ENCODE results near the gene OR6F1.

Gene OR6F1

DNA sequence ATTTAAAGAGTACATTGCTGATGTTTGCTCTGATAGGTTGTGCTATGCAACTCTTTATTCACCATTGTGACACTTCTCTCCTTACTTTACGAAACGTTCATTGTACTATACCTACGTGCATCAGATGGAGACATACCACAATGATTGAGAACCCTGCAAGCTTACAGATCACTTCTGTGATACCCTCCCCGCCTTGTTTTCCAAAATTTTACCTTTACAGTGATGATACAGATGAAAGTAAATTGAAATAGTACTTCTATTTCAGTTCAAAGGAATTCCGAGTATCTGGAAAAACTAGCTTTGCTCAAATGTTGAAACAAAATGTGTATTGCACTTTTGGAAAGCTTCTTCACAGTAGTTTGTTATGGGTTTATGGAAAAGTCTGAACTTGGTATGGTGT is 25.3 kb upstream of the OR6F1 start:
- H2BK5ac ChIP-seq (ENCODE audit: low read depth, low read length, poor library complexity) = no peak overlapping the region
- WGBS (ENCODE audit: extremely low coverage, insufficient coverage, insufficient read length) = no CpG with 5 or more reads among the region's 5 CpGs

GRCh38 chr1:247740721-247741120 is 24.3 kb upstream of the OR6F1 start:
- no peaks in the 10 kb centered on the region for H3K79me2 ChIP-seq (ENCODE audit: control insufficient read depth, insufficient read depth, low read length, poor library complexity)
- no peak overlapping the region for H3K14ac ChIP-seq (ENCODE audit: low read length)
- no peak overlapping the region for H3K4ac ChIP-seq (ENCODE audit: low read depth, low read length)
- H3K27me3 ChIP-seq (ENCODE audit: insufficient read depth, low read length) = no peaks in the 10 kb centered on the region
- H4K12ac ChIP-seq (ENCODE audit: low read depth, low read length) = no peak overlapping the region
- no CpG with 5 or more reads among the region's 2 CpGs for WGBS (ENCODE audit: extremely low coverage, insufficient coverage, insufficient read length)
- H2BK12ac ChIP-seq (ENCODE audit: low read length) = no peak overlapping the region
- H3K9ac ChIP-seq (ENCODE audit: low read length) = no peak overlapping the region
- peaks cover 2% of the 10 kb centered on the region for H3K79me1 ChIP-seq (ENCODE audit: low read length)
- no peak overlapping the region for H3K4me2 ChIP-seq (ENCODE audit: low read length)
- H2BK5ac ChIP-seq (ENCODE audit: low read depth, low read length, poor library complexity) = no peak overlapping the region
- no peak overlapping the region for H3K27ac ChIP-seq (ENCODE audit: low read depth, low read length)
- no peak overlapping the region for H2AK5ac ChIP-seq (ENCODE audit: low read length)
- H4K91ac ChIP-seq (ENCODE audit: low read depth, low read length) = no peak overlapping the region
- H4K8ac ChIP-seq (ENCODE audit: low read depth, low read length) = no peak overlapping the region
- H2BK120ac ChIP-seq (ENCODE audit: insufficient read depth, low read length, poor library complexity) = no peak overlapping the region
- H3K23ac ChIP-seq (ENCODE audit: low read length) = no peak overlapping the region
- H3K9me3 ChIP-seq (ENCODE audit: insufficient read depth, low read depth, low read length) = peaks cover 4% of the 10 kb centered on the region
- H3K4me1 ChIP-seq (ENCODE audit: control insufficient read depth in 1 of 2, insufficient read depth in 2 of 2, low read length in 2 of 2) = no peaks in the 10 kb centered on the region
- no peak overlapping the region for H3K18ac ChIP-seq (ENCODE audit: low read length)
- no peak overlapping the region for H3K4me3 ChIP-seq (ENCODE audit: low read depth, low read length)
- H2AFZ ChIP-seq (ENCODE audit: insufficient read depth, low read length, poor library complexity) = no peak overlapping the region
- no peaks in the 10 kb centered on the region for H3K36me3 ChIP-seq (ENCODE audit: control insufficient read depth in 1 of 2, insufficient read depth in 2 of 2, low read length in 2 of 2)
- DNase-seq = peak in 1 of 2 donors; percentile 52

More for the DNA sequence above, 25.3 kb upstream of the OR6F1 start:
- no peaks in the 10 kb centered on the region for H3K36me3 ChIP-seq (ENCODE audit: control insufficient read depth in 1 of 2, insufficient read depth in 2 of 2, low read length in 2 of 2)
- DNase-seq = peak; percentile 72 to 98
- peaks cover 2 to 6% of the 10 kb centered on the region in 2 experiments for H3K4me1 ChIP-seq (ENCODE audit: control insufficient read depth in 1 of 2, insufficient read depth in 2 of 2, low read length in 2 of 2)
- H4K12ac ChIP-seq (ENCODE audit: low read depth, low read length) = no peak overlapping the region
- no peak overlapping the region for H4K8ac ChIP-seq (ENCODE audit: low read depth, low read length)
- H3K4me3 ChIP-seq (ENCODE audit: low read depth, low read length) = no peak overlapping the region
- peak overlapping the region; percentile 56 for H3K27ac ChIP-seq (ENCODE audit: low read depth, low read length)
- no peak overlapping the region for H3K4ac ChIP-seq (ENCODE audit: low read depth, low read length)
- H3K14ac ChIP-seq (ENCODE audit: low read length) = no peak overlapping the region
- no peak overlapping the region for H4K91ac ChIP-seq (ENCODE audit: low read depth, low read length)
- no peak overlapping the region for H2BK120ac ChIP-seq (ENCODE audit: insufficient read depth, low read length, poor library complexity)
- H3K4me2 ChIP-seq (ENCODE audit: low read length) = no peak overlapping the region
- no peak overlapping the region for H2BK12ac ChIP-seq (ENCODE audit: low read length)
- H3K79me2 ChIP-seq (ENCODE audit: control insufficient read depth, insufficient read depth, low read length, poor library complexity) = no peaks in the 10 kb centered on the region
- no peaks in the 10 kb centered on the region for H3K27me3 ChIP-seq (ENCODE audit: insufficient read depth, low read length)
- no peak overlapping the region for H2AK5ac ChIP-seq (ENCODE audit: low read length)
- H3K9me3 ChIP-seq (ENCODE audit: insufficient read depth, low read depth, low read length) = peaks cover 4% of the 10 kb centered on the region
- H3K18ac ChIP-seq (ENCODE audit: low read length) = no peak overlapping the region
- H3K9ac ChIP-seq (ENCODE audit: low read length) = no peak overlapping the region
- no peak overlapping the region for H2AFZ ChIP-seq (ENCODE audit: insufficient read depth, low read length, poor library complexity)
- H3K79me1 ChIP-seq (ENCODE audit: low read length) = peaks cover 2% of the 10 kb centered on the region
- no peak overlapping the region for H3K23ac ChIP-seq (ENCODE audit: low read length)

GRCh38 chr1:247738315-247738714 is 21.9 kb upstream of the OR6F1 start, which contains the start of gene OR14K1:
OR14K1 (plus strand) TSS chr1:247738615; CDS start chr1:247738615, 0 bp downstream.
- no peak within 1 kb of the TSS for H2BK12ac ChIP-seq (ENCODE audit: low read length)
- H3K79me1 ChIP-seq (ENCODE audit: low read length) = peaks cover 2% of the 10 kb centered on the region
- H3K4ac ChIP-seq (ENCODE audit: low read depth, low read length) = no peak within 1 kb of the TSS

DNA sequence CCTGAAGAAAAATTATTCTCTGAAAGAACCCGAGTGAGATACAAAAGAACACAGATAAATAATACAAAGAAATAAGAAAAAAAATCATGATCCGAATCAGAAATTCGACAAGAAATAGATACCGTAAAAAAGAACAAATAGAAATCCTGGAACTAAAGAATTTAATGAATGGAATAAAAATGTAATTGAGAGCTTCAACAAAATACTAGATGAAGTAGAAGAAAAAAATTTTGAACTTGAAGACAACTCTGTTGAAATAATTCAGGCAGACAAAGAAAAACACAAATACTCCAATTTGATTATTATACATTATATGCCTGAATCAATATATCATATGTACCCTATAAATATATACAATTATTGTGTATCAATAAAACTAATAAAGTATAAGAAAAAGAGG is 4.8 kb upstream of the OR6F1 start:
- H3K79me1 ChIP-seq (ENCODE audit: low read length) = no peaks in the 10 kb centered on the region
- no peak overlapping the region for H4K8ac ChIP-seq (ENCODE audit: low read depth, low read length)
- H3K23ac ChIP-seq (ENCODE audit: low read length) = no peak overlapping the region
- H3K9ac ChIP-seq (ENCODE audit: low read length) = no peak overlapping the region
- no peak overlapping the region for H4K12ac ChIP-seq (ENCODE audit: low read depth, low read length)
- H4K91ac ChIP-seq (ENCODE audit: low read depth, low read length) = no peak overlapping the region
- no peaks in the 10 kb centered on the region for H3K79me2 ChIP-seq (ENCODE audit: control insufficient read depth, insufficient read depth, low read length, poor library complexity)
- H2BK5ac ChIP-seq (ENCODE audit: low read depth, low read length, poor library complexity) = no peak overlapping the region
- H3K4me2 ChIP-seq (ENCODE audit: low read length) = no peak overlapping the region
- DNase-seq = no peak
- no peak overlapping the region for H2AK5ac ChIP-seq (ENCODE audit: low read length)
- no peak overlapping the region for H3K18ac ChIP-seq (ENCODE audit: low read length)
- no peak overlapping the region for H3K4me3 ChIP-seq (ENCODE audit: low read depth, low read length)
- no peaks in the 10 kb centered on the region for H3K27me3 ChIP-seq (ENCODE audit: insufficient read depth, low read length)
- no peaks in the 10 kb centered on the region for H3K9me3 ChIP-seq (ENCODE audit: insufficient read depth, low read depth, low read length)
- H3K14ac ChIP-seq (ENCODE audit: low read length) = no peak overlapping the region
- H3K4ac ChIP-seq (ENCODE audit: low read depth, low read length) = no peak overlapping the region
- WGBS (ENCODE audit: extremely low coverage, insufficient coverage, insufficient read length) = no CpG with 5 or more reads among the region's 4 CpGs
- no peaks in the 10 kb centered on the region for H3K4me1 ChIP-seq (ENCODE audit: control insufficient read depth in 1 of 2, insufficient read depth in 2 of 2, low read length in 2 of 2)
- no peak overlapping the region for H2BK120ac ChIP-seq (ENCODE audit: insufficient read depth, low read length, poor library complexity)
- H3K36me3 ChIP-seq (ENCODE audit: control insufficient read depth in 1 of 2, insufficient read depth in 2 of 2, low read length in 2 of 2) = no peaks in the 10 kb centered on the region
- H2AFZ ChIP-seq (ENCODE audit: insufficient read depth, low read length, poor library complexity) = no peak overlapping the region
- H2BK12ac ChIP-seq (ENCODE audit: low read length) = no peak overlapping the region
- H3K27ac ChIP-seq (ENCODE audit: low read depth, low read length) = no peak overlapping the region

More at GRCh38 chr1:247738315-247738714, 21.9 kb upstream of the OR6F1 start, which contains the start of gene OR14K1:
- no peak within 1 kb of the TSS for H3K23ac ChIP-seq (ENCODE audit: low read length)
- peak within 1 kb of the TSS; percentile 66 for H2AK5ac ChIP-seq (ENCODE audit: low read length)
- no peak within 1 kb of the TSS for H3K4me3 ChIP-seq (ENCODE audit: low read depth, low read length)
- H3K79me2 ChIP-seq (ENCODE audit: control insufficient read depth, insufficient read depth, low read length, poor library complexity) = no peaks in the 10 kb centered on the region
- DNase-seq = no peak
- H3K9ac ChIP-seq (ENCODE audit: low read length) = no peak within 1 kb of the TSS
- H2AFZ ChIP-seq (ENCODE audit: insufficient read depth, low read length, poor library complexity) = no peak within 1 kb of the TSS
- H4K91ac ChIP-seq (ENCODE audit: low read depth, low read length) = no peak within 1 kb of the TSS
- H4K12ac ChIP-seq (ENCODE audit: low read depth, low read length) = no peak within 1 kb of the TSS
- H3K4me2 ChIP-seq (ENCODE audit: low read length) = no peak within 1 kb of the TSS
- no peak within 1 kb of the TSS for H3K27ac ChIP-seq (ENCODE audit: low read depth, low read length)
- H4K8ac ChIP-seq (ENCODE audit: low read depth, low read length) = no peak within 1 kb of the TSS
- H3K9me3 ChIP-seq (ENCODE audit: insufficient read depth, low read depth, low read length) = peaks cover 4% of the 10 kb centered on the region
- H2BK120ac ChIP-seq (ENCODE audit: insufficient read depth, low read length, poor library complexity) = no peak within 1 kb of the TSS
- no peaks in the 10 kb centered on the region for H3K4me1 ChIP-seq (ENCODE audit: control insufficient read depth in 1 of 2, insufficient read depth in 2 of 2, low read length in 2 of 2)
- peaks cover 0 to 2% of the 10 kb centered on the region in 2 experiments for H3K36me3 ChIP-seq (ENCODE audit: control insufficient read depth in 1 of 2, insufficient read depth in 2 of 2, low read length in 2 of 2)
- WGBS (ENCODE audit: extremely low coverage, insufficient coverage, insufficient read length) = no CpG with 5 or more reads among the region's 1 CpG
- no peaks in the 10 kb centered on the region for H3K27me3 ChIP-seq (ENCODE audit: insufficient read depth, low read length)
- H2BK5ac ChIP-seq (ENCODE audit: low read depth, low read length, poor library complexity) = no peak within 1 kb of the TSS
- H3K14ac ChIP-seq (ENCODE audit: low read length) = peak within 1 kb of the TSS; percentile 31
- no peak within 1 kb of the TSS for H3K18ac ChIP-seq (ENCODE audit: low read length)

Data from trophoblast cell (in vitro differentiated cells and primary cell).